KOPT-K1 (cell line): ENCODE data around the gene IFT122.
A peak's percentile ranks its signal among the peaks of the same experiment; 100 is the strongest.
"Not testable (repeated sequence)": the region's sequence is repeated elsewhere in the genome, so short reads cannot be mapped to it uniquely, and the experiment has no call there.

Source experiments
- H3K27ac ChIP-seq: fragments of 200-600 bp; sonication (generic); 2 replicates; pipeline ENCODE4 v1.5.1; 2016; ENCODE audit warnings: antibody characterized with exemption, mild to moderate bottlenecking, low read depth, low read length; ENCODE audit not compliant: poor library complexity, severe bottlenecking
- H3K36me3 ChIP-seq: fragments of 200-600 bp; sonication (generic); 2 replicates; pipeline ENCODE4 v1.5.1; 2017; ENCODE audit warnings: antibody characterized with exemption, mild to moderate bottlenecking, low read length, moderate library complexity; ENCODE audit not compliant: insufficient read depth
- H3K9me3 ChIP-seq: fragments of 200-600 bp; sonication (generic); 2 replicates; pipeline ENCODE4 v1.5.1; 2017; ENCODE audit warnings: antibody characterized with exemption, low read length, mild to moderate bottlenecking; ENCODE audit not compliant: insufficient read depth, poor library complexity, severe bottlenecking

Gene IFT122, protein sequence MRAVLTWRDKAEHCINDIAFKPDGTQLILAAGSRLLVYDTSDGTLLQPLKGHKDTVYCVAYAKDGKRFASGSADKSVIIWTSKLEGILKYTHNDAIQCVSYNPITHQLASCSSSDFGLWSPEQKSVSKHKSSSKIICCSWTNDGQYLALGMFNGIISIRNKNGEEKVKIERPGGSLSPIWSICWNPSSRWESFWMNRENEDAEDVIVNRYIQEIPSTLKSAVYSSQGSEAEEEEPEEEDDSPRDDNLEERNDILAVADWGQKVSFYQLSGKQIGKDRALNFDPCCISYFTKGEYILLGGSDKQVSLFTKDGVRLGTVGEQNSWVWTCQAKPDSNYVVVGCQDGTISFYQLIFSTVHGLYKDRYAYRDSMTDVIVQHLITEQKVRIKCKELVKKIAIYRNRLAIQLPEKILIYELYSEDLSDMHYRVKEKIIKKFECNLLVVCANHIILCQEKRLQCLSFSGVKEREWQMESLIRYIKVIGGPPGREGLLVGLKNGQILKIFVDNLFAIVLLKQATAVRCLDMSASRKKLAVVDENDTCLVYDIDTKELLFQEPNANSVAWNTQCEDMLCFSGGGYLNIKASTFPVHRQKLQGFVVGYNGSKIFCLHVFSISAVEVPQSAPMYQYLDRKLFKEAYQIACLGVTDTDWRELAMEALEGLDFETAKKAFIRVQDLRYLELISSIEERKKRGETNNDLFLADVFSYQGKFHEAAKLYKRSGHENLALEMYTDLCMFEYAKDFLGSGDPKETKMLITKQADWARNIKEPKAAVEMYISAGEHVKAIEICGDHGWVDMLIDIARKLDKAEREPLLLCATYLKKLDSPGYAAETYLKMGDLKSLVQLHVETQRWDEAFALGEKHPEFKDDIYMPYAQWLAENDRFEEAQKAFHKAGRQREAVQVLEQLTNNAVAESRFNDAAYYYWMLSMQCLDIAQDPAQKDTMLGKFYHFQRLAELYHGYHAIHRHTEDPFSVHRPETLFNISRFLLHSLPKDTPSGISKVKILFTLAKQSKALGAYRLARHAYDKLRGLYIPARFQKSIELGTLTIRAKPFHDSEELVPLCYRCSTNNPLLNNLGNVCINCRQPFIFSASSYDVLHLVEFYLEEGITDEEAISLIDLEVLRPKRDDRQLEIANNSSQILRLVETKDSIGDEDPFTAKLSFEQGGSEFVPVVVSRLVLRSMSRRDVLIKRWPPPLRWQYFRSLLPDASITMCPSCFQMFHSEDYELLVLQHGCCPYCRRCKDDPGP

DNA sequence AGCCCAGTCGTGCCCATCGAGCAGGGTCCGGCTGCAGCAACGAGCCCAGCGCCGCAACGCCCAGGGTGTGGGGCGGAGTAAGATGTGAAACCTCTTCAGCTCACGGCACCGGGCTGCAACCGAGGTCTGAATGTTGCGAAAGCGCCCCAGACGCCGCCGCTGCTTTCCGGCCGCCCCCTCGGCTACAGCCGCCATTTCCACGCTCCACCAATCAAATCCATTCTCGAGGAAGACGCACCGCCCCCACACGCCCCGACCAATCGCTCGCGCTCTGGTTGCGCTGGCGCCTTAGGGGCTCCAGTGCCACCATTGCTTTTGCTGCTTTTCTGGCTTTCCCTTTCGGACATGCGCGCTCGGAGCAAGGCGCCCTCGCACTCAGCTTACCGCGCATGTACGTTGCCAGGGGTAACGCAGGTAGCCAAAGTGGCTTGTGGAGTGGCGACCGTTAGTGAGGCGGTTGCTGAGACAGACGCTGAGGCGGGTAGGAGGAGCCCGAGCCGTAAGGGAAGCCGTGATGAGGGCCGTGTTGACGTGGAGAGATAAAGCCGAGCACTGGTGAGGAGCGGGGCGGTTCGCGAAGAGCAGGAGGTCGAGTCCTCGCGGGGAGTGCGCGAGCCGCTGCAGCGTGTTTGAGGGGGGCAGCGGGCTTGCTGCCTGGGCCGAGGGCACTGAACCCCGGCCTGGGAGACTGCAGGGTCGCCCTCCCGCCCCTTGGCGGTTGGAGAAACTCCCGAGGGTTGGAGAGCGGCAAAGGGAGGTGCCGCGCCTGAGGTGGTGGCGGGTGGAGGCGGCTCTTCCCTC, at the start of gene IFT122, which contains the start of gene MBD4:
TSS of gene IFT122 (plus strand) at position 408 of the 801 bp plus-strand sequence. CDS start at position 515, 107 bp downstream.
TSS of gene MBD4 (minus strand) at position 132 of the 801 bp plus-strand sequence. CDS start at position 17, 115 bp downstream.
- no peaks in the 10 kb centered on the region for H3K9me3 ChIP-seq
- peak within 1 kb of the TSS; percentile 98 for H3K27ac ChIP-seq
- H3K36me3 ChIP-seq: peaks cover 32% of the 10 kb centered on the region

DNA sequence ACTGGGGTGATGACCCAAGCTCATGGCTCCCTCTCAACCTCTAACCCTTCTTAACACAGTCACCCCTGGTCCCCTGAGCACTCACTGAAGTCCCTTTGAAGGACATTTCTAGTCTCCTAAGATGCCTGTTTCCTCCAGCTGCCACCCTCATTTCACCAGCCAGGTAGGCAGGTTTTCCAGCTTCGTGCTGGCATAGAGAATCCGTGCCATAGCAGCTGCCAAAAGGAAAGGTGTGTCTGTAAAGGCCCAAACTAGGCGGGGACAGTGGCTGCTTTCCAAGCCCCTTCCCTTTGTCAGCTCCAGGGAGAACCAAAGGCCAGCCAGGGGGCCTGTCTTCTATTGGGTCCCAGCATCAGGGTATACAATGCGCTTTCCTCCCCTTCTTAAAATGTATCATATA, 48.4 kb upstream of the IFT122 start:
- not testable (repeated sequence) for H3K9me3 ChIP-seq, H3K27ac ChIP-seq
- H3K36me3 ChIP-seq: peaks cover 99% of the 10 kb centered on the region

DNA sequence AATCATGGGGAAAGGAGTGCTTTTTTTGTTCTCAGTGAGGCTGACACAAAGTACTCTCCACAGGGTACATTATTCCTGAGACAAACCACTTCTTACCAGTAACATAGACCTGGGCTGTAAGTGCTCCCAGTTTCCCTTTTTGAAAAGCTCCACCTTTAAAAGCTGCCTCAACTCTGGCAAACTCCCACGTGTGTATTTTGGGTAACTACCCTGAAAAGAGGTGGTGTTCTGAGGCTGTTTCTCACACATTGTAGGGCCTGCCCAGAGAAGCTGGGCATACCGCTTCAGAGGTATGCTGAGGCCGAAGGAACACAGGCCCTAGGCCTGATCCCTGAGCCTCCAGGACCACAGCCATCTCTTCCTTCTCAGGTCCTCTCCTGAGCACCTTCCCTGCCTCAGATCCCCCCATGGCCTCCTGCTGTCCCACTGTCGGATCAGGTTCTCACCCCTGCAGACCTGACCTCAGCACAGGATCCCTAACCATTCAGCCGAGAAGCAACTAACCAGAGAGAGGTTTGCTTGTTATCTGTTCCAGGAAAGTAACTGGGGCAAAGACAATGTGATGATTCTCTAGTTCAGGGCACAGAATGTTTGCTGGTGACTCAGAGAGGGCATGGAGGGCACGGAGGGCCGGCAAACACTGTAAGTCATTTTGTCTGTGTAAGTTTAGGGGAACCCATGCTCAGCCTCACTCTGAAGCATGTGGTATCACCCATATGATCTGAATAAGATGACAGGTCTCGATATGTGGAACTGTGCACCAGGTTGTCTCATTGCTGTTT, 47.7 kb upstream of the IFT122 start:
- peaks cover 99% of the 10 kb centered on the region for H3K36me3 ChIP-seq
- not testable (repeated sequence) for H3K9me3 ChIP-seq, H3K27ac ChIP-seq

DNA sequence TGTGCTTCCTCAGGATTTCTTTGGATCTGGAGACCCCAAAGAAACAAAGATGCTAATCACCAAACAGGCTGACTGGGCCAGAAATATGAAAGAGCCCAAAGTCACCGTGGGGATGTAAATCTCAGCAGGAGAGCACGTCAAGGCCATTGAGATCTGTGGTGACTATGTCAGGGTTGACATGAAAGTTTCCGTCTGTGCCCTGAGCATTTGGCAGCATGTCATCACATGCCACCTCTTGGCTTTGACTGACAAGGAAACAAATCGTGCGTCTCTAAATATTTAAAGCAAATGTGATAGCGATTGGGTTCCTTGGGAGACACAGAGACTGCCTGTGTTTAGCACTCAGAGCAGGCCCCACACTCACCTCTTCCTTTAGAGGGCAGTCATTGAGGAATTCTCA, 46.8 kb upstream of the IFT122 start:
- no peak overlapping the region for H3K27ac ChIP-seq
- peaks cover 90% of the 10 kb centered on the region for H3K36me3 ChIP-seq

DNA sequence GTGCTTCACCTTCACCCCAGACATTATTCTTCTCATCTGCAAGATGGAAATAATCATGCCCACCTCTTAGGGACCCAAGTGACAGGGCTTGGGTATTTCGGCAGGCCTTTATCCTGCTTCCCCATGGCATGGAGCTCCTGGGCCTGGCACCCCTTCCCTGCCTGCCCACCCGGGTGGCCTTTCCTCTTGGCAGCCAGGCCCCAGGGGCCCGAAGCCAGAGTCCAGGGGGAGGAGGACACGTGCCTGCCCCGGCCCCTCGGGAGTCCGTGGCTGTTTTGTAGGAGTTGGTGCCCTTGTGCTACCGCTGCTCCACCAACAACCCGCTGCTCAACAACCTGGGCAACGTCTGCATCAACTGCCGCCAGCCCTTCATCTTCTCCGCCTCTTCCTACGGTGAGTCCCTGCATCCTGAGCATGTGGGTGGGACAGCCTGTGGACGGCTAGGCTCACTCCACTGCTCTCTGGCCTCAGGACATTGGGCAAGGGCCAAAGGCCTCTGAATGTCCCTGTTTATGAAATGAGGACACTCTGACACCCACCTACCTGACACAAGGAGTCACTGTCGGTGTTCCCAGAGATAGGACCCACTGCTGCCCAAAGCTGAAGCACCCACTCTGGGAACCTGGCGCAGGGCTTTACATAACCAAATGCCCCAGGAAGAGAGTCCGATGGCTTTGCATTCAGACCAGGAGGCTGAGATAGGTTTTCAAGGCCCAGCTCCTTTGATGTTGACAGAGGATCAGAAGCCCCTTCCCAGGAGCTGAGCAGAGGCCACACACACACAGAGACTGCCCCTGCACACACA, 46.1 kb upstream of the IFT122 start:
- H3K9me3 ChIP-seq, H3K27ac ChIP-seq: not testable (repeated sequence)
- H3K36me3 ChIP-seq: peaks cover 83% of the 10 kb centered on the region

More for the DNA sequence above, 46.8 kb upstream of the IFT122 start:
- no peaks in the 10 kb centered on the region for H3K9me3 ChIP-seq

DNA sequence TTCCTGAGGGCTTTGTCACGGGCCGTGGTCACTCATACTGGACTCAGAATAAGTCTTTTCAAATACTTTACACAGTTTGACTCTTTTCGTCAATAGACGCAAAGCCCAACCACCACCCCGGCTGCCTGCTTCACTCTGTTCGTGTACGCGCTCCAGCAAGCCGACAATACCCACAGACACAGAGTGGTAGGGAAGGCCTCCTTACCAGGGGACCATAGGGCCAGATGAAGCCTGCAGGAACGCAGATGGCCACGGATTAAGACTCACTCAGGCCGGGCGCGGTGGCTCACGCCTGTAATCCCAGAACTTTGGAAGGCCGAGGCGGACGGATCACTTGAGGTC, 41.2 kb upstream of the IFT122 start:
- Histone ChIP-seq H3K36me3 (peaks cover 36% of the 10 kb centered on the region), H3K27ac (peak overlapping the region; percentile 74), H3K9me3 (no peaks in the 10 kb centered on the region)

DNA sequence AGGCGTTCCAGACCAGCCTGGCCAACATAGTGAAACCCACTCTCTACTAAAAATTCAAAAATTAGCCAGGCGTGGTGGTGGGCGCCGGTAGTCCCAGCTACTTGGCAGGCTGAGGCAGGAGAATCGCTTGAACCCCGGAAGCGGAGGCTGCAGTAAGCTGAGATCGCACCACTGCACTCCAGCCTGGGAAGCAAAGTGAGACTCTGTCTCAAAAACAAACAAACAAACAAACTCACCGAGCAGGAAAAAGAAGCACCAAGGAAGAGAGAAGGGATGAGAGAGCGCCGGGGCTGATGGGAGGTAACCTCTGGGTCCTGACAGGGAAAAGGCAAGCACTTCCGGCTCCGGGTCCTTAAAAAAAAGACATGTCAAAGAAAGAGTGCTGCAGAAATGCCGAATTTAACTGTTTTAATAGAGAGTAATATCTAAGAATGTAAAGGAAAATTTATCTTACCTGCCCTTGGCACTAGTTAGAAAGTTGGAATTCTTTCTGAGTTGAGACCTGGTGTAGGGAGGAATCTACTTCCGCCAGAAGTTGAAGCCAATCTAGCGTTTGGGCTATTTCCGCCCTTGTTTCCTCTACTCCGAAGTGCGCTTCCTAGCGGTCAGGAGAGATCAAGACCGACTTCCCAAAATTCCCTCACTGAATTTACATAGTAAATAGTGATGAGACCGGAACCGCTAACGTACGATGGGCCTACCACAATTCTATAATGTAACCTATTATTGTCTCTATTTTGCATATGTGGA, 40.7 kb upstream of the IFT122 start:
- peak overlapping the region; percentile 74 for H3K27ac ChIP-seq
- H3K36me3 ChIP-seq: peaks cover 30% of the 10 kb centered on the region
- H3K9me3 ChIP-seq: no peaks in the 10 kb centered on the region

DNA sequence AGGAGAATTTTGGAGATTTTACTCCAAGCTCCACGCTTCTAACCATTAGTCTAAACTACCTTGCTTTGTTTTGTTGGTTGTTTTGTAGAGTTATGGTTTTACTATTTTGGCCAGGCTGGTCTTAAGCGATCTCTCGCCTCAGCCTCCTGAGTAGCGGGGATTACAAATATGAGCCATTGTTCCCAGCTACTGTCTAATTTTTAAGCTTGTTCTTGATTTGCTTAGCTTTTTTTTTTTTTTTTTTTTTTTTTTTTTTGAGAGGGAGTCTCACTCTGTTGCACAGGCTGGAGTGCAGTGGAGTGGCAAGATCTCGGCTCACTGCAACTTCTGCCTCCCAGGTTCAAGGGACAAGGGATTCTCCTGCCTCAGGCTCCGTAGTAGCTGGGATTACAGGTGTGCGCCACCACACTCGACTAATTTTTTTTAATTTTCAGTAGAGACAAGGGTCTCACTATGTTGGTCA, 40.1 kb upstream of the IFT122 start:
- Histone ChIP-seq H3K36me3 (peaks cover 24% of the 10 kb centered on the region), H3K9me3 (no peaks in the 10 kb centered on the region), H3K27ac (peak overlapping the region; percentile 74)

DNA sequence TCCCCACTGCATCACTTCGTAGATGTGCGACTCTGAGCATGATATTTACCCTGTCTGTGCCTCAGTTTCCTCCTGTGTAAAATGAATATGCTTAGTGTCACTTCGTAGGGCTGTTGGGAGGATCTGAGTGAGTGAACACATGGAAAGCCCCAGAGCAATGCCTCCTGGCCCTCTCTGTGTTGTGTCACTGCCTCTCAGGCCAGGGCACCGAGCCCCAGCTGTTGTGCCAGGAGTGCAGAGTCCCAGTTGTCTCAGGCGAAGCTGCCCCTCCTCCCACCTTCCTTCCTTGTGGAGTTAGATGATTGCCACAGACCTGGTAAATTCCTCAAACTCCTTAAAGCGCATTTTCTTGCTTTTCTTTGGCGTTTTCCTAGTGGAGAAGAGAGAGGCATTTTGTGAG, 37.8 kb upstream of the IFT122 start:
- Histone ChIP-seq H3K9me3 (no peaks in the 10 kb centered on the region), H3K36me3 (peaks cover 1% of the 10 kb centered on the region; the same call in 1 of the 2 replicates), H3K27ac (no peak overlapping the region)

DNA sequence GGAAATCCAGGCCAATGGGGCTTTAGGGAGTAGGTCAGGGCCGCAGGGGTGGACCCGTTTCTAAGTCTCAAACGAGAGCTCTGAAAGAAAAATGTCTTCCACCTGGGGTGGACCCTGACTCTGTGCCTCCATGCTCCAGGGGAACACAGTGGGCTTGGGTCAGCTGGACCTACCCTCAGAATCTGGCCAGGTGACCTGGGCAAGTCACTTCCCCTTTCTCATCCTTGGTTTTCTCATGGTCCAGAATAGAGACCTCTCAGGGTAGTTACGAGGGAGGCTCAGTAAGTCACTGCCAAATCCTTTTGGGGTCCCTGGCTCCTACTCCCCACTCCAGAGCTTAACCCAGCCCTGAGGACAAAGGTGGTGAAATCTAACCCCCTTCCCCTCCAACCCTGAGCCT, 37.4 kb upstream of the IFT122 start:
- Histone ChIP-seq H3K36me3 (no peaks in the 10 kb centered on the region), H3K9me3 (no peaks in the 10 kb centered on the region), H3K27ac (no peak overlapping the region)

DNA sequence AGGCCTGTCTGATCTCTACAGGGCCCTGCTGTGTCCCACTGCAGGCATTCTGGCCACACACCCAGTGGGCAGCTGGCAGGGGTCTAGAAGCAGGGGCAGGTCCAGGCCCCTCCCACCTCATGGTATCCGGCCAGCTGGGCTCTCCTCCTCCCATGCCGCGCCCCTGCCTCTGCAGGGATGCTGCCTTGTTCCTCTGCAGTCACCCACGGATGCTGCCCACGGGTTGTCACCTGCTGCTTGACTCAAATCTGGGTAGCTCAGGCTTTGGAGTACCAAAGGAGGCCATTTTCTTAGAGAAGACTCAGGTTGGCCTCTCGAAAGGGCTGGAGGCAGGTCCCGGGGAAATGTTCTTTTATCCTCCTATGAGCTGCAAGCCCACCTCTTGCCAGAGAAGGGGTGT, 36.6 kb upstream of the IFT122 start:
- Histone ChIP-seq H3K9me3 (no peaks in the 10 kb centered on the region), H3K36me3 (no peaks in the 10 kb centered on the region), H3K27ac (no peak overlapping the region)

DNA sequence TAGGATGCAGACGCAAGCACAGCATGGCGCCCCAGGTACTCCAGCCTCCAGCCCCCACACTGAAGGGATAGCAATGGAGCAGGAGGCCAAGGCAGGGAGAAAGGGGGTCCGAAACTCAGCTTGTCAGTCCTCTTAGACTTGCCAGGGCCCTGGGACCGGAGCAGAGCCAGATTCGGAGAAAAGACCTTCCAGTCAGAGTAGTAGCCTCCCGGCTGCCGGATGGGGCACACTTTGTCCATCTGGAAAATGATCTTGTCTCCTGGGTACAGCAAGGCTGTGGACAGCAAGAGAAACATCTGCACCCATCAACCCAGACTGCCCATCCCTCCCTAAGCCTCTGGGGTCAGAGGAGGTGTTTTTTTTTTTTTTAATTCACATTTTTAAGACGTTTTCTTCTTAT, 35.9 kb upstream of the IFT122 start:
- no peaks in the 10 kb centered on the region for H3K36me3 ChIP-seq
- no peaks in the 10 kb centered on the region for H3K9me3 ChIP-seq
- H3K27ac ChIP-seq: no peak overlapping the region
